GM20431 (cell line): ENCODE measurements around the gene TCP11X2.
"Not testable (repeated sequence)": the region's sequence is repeated elsewhere in the genome, so short reads cannot be mapped to it uniquely, and the experiment has no call there.

ENCODE experiments used
- in situ Hi-C: fragments of 300-500 bp; cut with MseI, MboI; formaldehyde crosslinking; loops from one replicate; pipeline ENCODE4 v1.15.0; 2020; ENCODE audit warnings: low sequenced_read_pairs; ENCODE audit not compliant: unreplicated experiment

TCP11X2 gene

GRCh38 chrX:102471762-102472220 is at the start of gene TCP11X2:
TSS of gene TCP11X2 (minus strand) at chrX:102471812.
- in situ Hi-C loops: not testable (repeated sequence)

GRCh38 chrX:102517326-102517725 is 45.7 kb upstream of the TCP11X2 start:
- in situ Hi-C loops: no loop called here

DNA sequence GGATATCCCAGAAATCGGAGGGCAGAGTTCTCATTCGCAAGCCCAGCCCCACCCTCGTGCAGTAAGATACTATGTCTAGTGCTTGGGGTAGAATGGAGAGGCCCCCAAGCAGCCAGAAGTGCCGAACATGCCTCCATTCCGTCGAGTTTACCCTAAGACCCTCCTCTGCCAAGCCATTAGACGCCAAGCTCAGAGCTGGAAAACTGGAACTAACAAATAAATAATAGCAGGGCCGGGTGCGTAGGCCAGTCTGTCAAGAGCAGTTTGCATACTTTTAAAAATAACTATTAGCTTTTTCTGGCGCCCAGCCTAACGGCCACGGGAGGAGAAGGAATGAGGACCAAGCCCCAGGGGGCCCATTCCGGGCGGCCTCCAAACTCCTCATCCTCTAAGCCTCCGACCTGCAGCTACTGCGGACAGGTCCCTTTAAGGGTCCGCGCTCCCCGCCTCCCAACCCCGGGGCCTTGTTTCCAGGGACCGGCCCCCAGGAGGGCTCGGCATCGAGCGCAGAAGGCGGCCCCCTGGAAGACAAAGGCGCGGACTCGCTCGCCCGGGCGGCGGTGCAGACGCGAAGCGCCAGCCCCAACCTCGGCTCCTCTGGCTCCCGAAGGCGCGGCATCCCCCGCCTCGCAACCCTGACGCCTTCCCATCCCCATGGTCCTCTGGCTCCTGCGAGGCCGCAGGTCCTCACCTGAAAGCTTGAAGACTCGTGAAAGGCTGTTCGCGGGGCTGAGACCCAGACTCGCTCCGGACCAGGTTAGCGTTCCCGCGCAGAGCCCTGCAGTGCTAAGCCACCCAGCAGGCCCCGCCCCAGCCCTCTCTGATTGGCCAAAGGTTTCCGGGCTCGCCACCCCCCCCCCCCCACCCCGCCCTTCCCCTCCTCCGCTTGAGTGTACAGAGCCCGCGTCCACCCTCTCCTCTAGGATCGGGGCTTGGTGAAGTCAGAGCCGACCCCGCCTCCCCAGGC is 44.6 kb upstream of the TCP11X2 start, which contains the start of gene TMSB15A:
TSS of gene TMSB15A (minus strand) at position 765 of the 967 bp plus-strand sequence.
- in situ Hi-C loops: no loop called here

DNA sequence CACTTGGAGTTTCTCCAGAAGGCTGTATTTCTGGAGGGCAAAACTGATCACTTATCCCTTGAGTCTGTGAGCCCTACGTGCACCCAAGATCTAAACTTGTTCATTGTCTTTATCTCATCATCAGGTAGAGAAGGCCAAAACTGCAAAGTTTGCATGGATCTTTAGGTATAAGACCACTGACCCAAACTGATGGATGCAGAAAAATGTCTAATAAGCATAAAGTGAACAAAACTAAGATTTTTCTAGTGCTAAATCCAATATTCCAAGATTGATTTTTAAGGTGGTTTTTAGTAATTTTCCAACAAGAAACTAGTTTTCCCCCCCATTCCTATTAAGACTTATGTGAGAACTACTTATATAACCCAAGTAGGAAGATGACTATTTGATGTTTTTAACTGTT is 42.9 kb upstream of the TCP11X2 start:
- in situ Hi-C loops: no loop called here

DNA sequence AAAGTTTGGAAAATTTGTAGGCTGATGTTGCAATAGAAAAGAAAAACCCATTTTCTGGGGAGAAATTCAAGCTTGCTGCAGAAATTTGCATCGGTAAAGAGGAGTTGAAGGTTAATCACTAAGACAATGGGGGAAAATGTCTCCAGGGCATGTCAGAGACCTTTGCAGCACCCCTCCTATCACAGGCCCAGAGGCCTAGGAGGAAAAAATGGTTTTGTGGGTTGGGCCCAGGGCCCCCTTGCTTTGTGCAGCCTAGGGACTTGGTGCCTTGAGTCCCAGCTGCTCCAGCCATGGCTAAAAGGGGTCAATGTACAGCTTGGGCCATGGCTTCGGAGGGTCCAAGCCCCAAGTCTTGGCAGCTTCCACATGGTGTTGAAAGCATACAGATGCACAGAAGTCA is 27.1 kb upstream of the TCP11X2 start:
- in situ Hi-C loops: no loop called here

DNA sequence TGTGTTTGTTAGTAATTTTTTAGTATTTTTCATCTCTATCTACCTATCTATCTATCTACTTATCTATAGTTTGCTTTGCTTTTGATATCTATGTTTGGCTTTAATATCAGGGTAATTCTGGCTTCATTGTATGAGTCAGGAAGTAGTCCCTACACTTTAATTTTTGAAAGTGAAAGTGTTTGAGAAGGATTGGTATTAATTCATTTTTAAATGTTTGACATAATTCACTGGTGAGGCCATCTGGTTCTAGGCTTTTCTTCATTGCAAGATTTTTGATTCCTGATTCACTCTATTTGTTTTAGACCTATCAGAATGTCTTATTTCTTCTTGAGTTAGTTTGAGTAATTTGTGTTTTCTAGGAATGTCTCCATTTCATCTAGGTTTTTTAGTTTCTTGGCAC is 20.2 kb upstream of the TCP11X2 start:
- in situ Hi-C loops: no loop called here

- in situ Hi-C loops: not testable (repeated sequence)
These were observed 7.2 kb upstream of the TCP11X2 start for GRCh38 chrX:102478765-102479164.

GRCh38 chrX:102470215-102470614 is 1.4 kb downstream of the TCP11X2 start:
- in situ Hi-C loops: not testable (repeated sequence)

GRCh38 chrX:102458615-102459014 is 13.0 kb downstream of the TCP11X2 start:
- in situ Hi-C loops: not testable (repeated sequence)

DNA sequence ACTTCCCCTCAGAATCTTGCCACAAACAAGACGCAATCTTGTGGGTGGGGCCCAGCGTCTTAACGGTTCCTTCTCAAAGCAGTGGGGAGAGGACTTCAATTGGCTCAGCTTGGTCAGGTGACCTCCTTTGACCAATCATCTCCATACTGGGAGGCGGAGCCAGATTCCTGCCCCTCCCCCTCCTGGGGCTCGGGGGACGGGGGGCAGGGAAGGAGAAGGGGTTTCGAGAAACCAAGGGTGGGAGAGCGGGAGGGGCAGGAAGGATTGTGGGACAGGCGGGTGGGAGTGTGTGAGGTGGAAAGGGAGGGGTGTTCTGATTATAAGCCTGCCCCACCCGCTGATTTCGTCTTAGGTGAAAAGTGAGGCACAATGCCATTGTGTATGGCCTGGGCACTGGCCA is 31.7 kb downstream of the TCP11X2 start, which contains the start of gene NXF2B:
TSS of gene NXF2B (minus strand) at position 101 of the 400 bp plus-strand sequence. CDS start 59,972 bp downstream, outside the sequence.
- in situ Hi-C loops: not testable (repeated sequence)

GRCh38 chrX:102414493-102414892 is 57.1 kb downstream of the TCP11X2 start:
- in situ Hi-C loops: not testable (repeated sequence)
